ENCODE measurements around the gene C8B.
A peak's percentile ranks its signal among the peaks of the same experiment; 100 is the strongest.

Gene C8B

DNA sequence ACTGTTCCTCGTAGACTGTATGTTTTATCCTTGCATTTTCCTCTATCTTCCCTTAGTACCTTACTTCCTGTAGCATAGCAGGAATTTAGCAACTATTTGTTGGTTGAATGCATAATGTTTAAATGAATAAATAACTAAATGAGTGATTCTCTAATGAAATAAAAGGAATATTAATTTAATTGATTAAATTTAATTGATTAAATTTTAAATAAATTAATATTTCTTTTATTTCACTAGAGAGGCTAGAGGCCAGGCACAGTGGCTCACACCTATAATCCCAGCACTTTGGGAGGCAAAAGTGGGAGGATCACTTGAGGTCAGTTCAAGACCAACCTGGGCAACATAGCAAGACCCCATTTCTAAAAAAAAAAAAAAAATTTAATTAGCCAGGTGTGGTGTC is 25.8 kb downstream of the C8B start:
- no peak overlapping the region for H3K9ac ChIP-seq
- no peak overlapping the region for H3K4me3 ChIP-seq
- H3K4me2 ChIP-seq = no peak overlapping the region
- no peaks in the 10 kb centered on the region for H4K20me1 ChIP-seq
- TF ChIP-seq Cebpa-rat (IDR thresholded peaks at IDR 0.05) = no peak
- H3K36me3 ChIP-seq = no peaks in the 10 kb centered on the region
- peaks cover 0 to 19% (median 14%) of the 10 kb centered on the region in 10 experiments; a peak in 12 of 20 replicates for H3K4me1 ChIP-seq
- no peaks in the 10 kb centered on the region for H3K27me3 ChIP-seq
- no peaks in the 10 kb centered on the region; a peak in 1 of 22 replicates for H3K9me3 ChIP-seq (replicated peaks in 1 of 11)
- no peak overlapping the region for H3K27ac ChIP-seq

DNA sequence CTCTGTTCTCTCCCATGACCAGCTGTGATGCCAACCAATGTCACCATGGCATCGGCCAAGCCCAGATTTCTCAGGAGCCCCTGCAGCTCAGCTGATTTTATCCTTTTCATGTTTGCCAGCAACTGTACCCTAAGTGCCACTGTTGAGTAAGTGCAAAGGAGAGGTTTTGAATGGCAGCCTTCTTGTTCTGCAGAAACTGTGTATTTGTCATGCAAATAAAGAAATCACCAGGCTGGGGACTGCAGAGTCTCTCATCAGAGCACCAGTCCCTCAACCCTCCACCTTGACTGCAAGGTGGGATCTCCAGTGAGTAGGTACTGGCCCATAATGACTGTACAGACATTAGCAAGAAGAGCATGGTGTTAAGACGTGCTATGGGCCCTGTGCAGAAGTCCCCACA is 26.6 kb downstream of the C8B start:
- no peak for TF ChIP-seq Cebpa-rat (IDR thresholded peaks at IDR 0.05)

DNA sequence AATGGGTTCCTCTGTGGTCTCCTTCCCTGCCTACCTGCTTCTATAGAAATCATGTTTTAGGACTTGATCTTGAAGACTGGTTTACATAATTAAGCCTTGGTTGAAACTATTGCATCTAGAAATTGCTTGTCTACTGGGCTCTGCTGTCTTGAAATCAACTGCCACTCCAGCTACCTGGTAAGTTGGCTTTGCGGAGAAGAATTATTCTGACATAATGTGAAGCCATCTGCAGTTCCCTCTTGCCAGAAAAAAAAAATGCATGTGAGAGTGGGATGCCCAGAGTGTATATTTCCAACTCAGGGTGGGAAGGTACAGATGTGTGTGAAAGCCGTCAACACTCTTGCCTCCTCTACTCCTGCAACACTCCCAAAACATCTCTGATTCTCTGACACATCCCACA is 27.2 kb downstream of the C8B start:
- no peak overlapping the region for H3K9ac ChIP-seq
- no peak overlapping the region for H3K27ac ChIP-seq
- peaks cover 0 to 11% (median 3%) of the 10 kb centered on the region in 10 experiments; a peak in 10 of 20 replicates for H3K4me1 ChIP-seq
- no peak for TF ChIP-seq Cebpa-rat (IDR thresholded peaks at IDR 0.05)
- H3K36me3 ChIP-seq = no peaks in the 10 kb centered on the region
- no peaks in the 10 kb centered on the region for H4K20me1 ChIP-seq
- no peak overlapping the region for H3K4me3 ChIP-seq
- no peaks in the 10 kb centered on the region; a peak in 1 of 22 replicates for H3K9me3 ChIP-seq (replicated peaks in 1 of 11)
- no peaks in the 10 kb centered on the region for H3K27me3 ChIP-seq
- H3K4me2 ChIP-seq = no peak overlapping the region

More for the DNA sequence above, 26.6 kb downstream of the C8B start:
- Histone ChIP-seq H3K27ac (no peak overlapping the region), H3K4me1 (peaks cover 0 to 16% (median 8%) of the 10 kb centered on the region in 10 experiments; a peak in 12 of 20 replicates), H3K27me3 (no peaks in the 10 kb centered on the region), H3K9ac (no peak overlapping the region), H3K4me2 (no peak overlapping the region), H3K36me3 (no peaks in the 10 kb centered on the region), H3K9me3 (replicated peaks in 1 of 11) (no peaks in the 10 kb centered on the region; a peak in 1 of 22 replicates), H3K4me3 (no peak overlapping the region), H4K20me1 (no peaks in the 10 kb centered on the region)

DNA sequence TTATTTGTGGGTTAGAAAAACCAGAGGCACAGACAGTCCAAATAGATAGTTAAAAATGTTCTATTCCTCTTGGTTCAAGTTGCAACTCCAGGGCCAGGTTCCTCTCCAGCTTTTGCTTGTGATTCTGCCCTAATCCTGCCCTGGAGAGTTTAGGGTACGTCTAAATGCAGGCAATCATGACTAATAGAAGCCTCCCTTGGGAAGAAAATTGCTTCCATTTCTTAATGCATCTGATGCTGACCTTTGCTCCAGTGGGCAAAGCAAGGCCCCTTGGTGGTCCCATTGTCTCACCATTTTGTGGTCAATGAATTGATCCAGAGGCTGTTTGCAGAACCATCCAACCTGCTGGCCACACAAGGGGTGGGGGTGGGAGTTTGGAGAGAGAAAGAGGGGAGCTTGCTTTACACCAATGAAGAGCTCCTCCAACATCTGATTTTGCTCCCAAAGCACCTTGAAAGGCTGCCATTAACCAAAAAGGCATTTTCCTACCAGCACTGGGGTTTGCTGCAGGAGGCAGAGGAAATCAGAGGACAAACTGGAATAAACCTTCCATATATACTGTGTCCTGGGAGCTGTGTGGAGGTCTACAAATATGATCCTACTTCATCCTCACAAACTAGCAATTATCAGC is 31.3 kb downstream of the C8B start:
- no peaks in the 10 kb centered on the region for H4K20me1 ChIP-seq
- peak overlapping the region in 3 of 11 experiments; percentile 21 to 32 (median 21); a peak in 2 of 22 replicates for H3K4me2 ChIP-seq
- H3K4me1 ChIP-seq = peaks cover 0 to 5% (median 0%) of the 10 kb centered on the region in 10 experiments; a peak in 2 of 20 replicates
- peaks cover 0 to under 1% (median 0%) of the 10 kb centered on the region in 11 experiments; a peak in 1 of 22 replicates for H3K9me3 ChIP-seq (replicated peaks in 1 of 11)
- TF ChIP-seq Cebpa-rat (IDR thresholded peaks at IDR 0.05) = no peak
- H3K36me3 ChIP-seq = no peaks in the 10 kb centered on the region
- H3K27me3 ChIP-seq = no peaks in the 10 kb centered on the region
- no peak overlapping the region for H3K27ac ChIP-seq
- H3K4me3 ChIP-seq = no peak overlapping the region
- H3K9ac ChIP-seq = no peak overlapping the region

DNA sequence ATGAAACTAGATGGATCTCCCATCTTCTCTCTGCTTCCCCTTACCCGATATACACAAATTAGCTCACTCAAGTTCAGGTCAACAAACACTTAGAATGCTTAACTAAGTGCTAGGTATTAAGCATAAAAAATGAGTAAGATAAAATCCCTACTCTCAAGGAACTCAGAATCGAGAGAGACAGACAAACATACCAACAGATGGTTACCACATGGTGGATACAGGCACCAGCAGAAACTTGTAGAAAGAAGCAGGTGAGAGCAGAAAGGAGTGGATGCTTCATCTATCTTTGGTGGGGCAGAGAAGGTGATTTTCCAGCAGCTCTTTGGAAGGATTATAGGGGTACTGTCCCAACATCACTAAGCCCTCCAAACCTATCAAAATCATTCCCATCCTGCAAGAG is 32.2 kb downstream of the C8B start:
- Histone ChIP-seq H3K36me3 (no peaks in the 10 kb centered on the region), H3K4me3 (no peak overlapping the region), H3K9me3 (replicated peaks in 1 of 11) (peaks cover 0 to 5% (median 0%) of the 10 kb centered on the region in 11 experiments; a peak in 1 of 22 replicates), H3K4me2 (no peak overlapping the region), H3K4me1 (peaks cover 0 to 5% (median 0%) of the 10 kb centered on the region in 10 experiments; a peak in 2 of 20 replicates), H3K9ac (no peak overlapping the region), H3K27ac (no peak overlapping the region), H3K27me3 (no peaks in the 10 kb centered on the region), H4K20me1 (no peaks in the 10 kb centered on the region)
- no peak for TF ChIP-seq Cebpa-rat (IDR thresholded peaks at IDR 0.05)

DNA sequence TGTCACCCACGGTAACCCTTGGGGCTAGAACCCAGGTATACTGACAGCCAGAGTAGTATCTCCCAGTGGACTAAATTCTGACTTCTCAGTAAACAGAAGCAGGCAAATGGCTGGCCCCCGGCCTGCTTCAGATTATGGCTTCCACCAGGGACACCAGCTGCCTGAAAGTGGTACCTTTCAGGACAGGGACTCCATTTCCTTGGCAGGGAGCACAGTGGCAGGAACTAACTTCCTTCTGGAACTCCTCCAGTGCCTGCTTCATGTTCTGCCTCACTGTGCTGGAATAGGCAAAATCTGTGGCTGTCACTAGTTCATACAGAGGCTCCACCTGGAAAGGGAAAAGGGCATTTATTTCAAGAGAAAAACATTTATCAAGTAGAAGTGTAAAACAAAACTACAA is 32.7 kb downstream of the C8B start:
- Histone ChIP-seq H3K9me3 (replicated peaks in 1 of 11) (peaks cover 0 to 5% (median 0%) of the 10 kb centered on the region in 11 experiments; a peak in 1 of 22 replicates), H3K4me2 (no peak overlapping the region), H3K4me3 (no peak overlapping the region), H3K9ac (no peak overlapping the region), H3K4me1 (peaks cover 0 to 5% (median 0%) of the 10 kb centered on the region in 10 experiments; a peak in 2 of 20 replicates), H4K20me1 (no peaks in the 10 kb centered on the region), H3K27me3 (no peaks in the 10 kb centered on the region), H3K36me3 (no peaks in the 10 kb centered on the region), H3K27ac (no peak overlapping the region)
- no peak for TF ChIP-seq Cebpa-rat (IDR thresholded peaks at IDR 0.05)

DNA sequence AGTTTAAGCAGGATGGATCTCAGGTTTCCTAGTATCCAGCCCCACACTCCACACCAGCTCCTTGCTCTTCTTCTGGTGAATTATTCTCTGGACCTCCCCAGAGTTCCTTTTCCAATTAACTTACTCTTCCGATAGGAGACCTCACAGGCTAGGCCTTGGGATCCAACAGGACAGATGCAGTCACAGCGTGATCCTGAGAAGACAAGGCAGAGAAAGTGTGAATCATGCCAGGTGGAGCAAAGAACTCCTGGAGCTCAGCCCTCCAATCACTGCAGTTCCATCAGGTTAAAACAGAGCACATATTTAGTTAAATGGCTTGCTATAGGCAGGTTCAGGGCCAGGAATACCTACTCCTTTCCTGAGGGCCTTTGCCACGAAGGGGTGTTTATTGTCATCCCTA is 34.1 kb downstream of the C8B start:
- no peak overlapping the region for H3K9ac ChIP-seq
- peaks cover 0 to 5% (median 0%) of the 10 kb centered on the region in 10 experiments; a peak in 2 of 20 replicates for H3K4me1 ChIP-seq
- H3K27ac ChIP-seq = no peak overlapping the region
- H3K4me3 ChIP-seq = no peak overlapping the region
- no peak for TF ChIP-seq Cebpa-rat (IDR thresholded peaks at IDR 0.05)
- peaks cover 0 to 5% (median 0%) of the 10 kb centered on the region in 11 experiments; a peak in 1 of 22 replicates for H3K9me3 ChIP-seq (replicated peaks in 1 of 11)
- H3K27me3 ChIP-seq = no peaks in the 10 kb centered on the region
- no peak overlapping the region for H3K4me2 ChIP-seq
- no peaks in the 10 kb centered on the region for H3K36me3 ChIP-seq
- H4K20me1 ChIP-seq = no peaks in the 10 kb centered on the region

DNA sequence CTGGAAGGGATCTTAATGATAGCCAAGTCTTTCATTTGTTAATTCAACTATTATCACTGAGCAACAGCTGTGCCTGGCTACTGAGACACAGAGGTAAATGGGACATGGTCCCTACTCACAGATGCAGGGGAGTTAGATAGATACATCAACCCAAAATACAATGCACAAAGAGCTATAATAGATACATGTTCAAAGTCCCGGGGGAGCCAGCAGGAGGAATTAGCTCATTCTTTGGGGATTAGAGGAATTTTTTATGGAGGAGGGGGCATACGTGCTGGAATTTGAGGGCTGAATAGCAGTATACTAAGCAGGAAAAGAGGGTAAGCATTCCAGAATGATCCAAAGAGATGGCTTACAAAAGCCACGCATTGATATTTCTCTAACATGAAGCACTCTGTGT is 34.6 kb downstream of the C8B start:
- TF ChIP-seq Cebpa-rat (IDR thresholded peaks at IDR 0.05) = no peak
- Histone ChIP-seq H3K4me2 (no peak overlapping the region), H4K20me1 (no peaks in the 10 kb centered on the region), H3K27ac (no peak overlapping the region), H3K4me1 (peaks cover 0 to 5% (median 0%) of the 10 kb centered on the region in 10 experiments; a peak in 2 of 20 replicates), H3K9me3 (replicated peaks in 1 of 11) (peaks cover 0 to 5% (median 0%) of the 10 kb centered on the region in 11 experiments; a peak in 1 of 22 replicates), H3K36me3 (no peaks in the 10 kb centered on the region), H3K9ac (no peak overlapping the region), H3K27me3 (no peaks in the 10 kb centered on the region), H3K4me3 (no peak overlapping the region)

DNA sequence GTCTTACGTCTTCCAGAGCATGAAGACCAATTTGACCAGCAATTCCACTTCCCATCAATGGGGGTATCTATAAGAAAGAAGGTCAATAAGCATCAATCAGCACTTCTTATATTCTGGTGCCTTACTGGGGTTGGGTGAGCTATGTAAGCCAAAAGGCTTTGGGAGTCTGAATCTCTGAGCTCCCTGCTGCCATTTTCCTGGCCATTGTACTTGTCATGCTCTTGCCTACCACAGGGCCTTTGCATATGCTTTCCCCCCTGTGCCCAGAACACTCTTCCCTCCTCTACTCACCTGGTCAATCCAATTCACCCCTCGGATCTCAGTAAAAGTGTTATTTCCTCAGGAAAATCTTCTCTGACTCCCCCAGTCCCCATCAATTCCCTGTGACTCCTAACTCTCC is 36.3 kb downstream of the C8B start:
- H3K4me1 ChIP-seq = peaks cover 0 to 2% (median 0%) of the 10 kb centered on the region in 10 experiments; a peak in 2 of 20 replicates
- no peak for TF ChIP-seq Cebpa-rat (IDR thresholded peaks at IDR 0.05)
- H3K9me3 ChIP-seq (replicated peaks in 1 of 11) = peaks cover 0 to 5% (median 0%) of the 10 kb centered on the region in 11 experiments; a peak in 1 of 22 replicates
- no peak overlapping the region for H3K4me2 ChIP-seq
- H3K27me3 ChIP-seq = no peaks in the 10 kb centered on the region
- H3K4me3 ChIP-seq = no peak overlapping the region
- no peak overlapping the region for H3K27ac ChIP-seq
- H3K9ac ChIP-seq = no peak overlapping the region
- H4K20me1 ChIP-seq = no peaks in the 10 kb centered on the region; a peak in 1 of 22 replicates
- no peaks in the 10 kb centered on the region for H3K36me3 ChIP-seq

DNA sequence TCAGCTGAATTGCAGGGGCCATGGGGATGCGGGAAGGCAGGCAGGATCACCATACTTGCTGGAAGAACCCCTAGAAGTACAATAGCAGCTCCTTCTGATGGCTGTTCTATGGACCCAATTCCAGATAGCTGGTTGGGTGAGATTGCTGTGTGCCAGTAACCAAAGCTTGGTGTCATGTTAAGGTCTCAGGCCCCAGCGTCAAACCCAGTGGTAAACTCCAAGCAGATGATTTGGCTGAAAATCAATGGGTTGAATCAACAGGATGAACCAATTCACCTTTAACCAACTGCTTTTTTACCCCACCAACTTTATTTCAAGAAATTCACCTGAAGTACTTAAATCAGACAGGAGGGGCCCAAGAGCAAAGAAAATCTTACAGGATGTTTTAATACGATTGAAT is 37.8 kb downstream of the C8B start:
- Histone ChIP-seq H3K27ac (no peak overlapping the region), H3K4me3 (no peak overlapping the region), H3K36me3 (no peaks in the 10 kb centered on the region), H4K20me1 (no peaks in the 10 kb centered on the region; a peak in 1 of 22 replicates), H3K9ac (no peak overlapping the region), H3K27me3 (no peaks in the 10 kb centered on the region), H3K4me1 (no peaks in the 10 kb centered on the region), H3K4me2 (no peak overlapping the region), H3K9me3 (replicated peaks in 1 of 11) (peaks cover 0 to 5% (median 0%) of the 10 kb centered on the region in 11 experiments; a peak in 1 of 22 replicates)
- TF ChIP-seq Cebpa-rat (IDR thresholded peaks at IDR 0.05) = no peak
